ENCODE measurements around the gene TMEM167B.

The TMEM167B gene

DNA sequence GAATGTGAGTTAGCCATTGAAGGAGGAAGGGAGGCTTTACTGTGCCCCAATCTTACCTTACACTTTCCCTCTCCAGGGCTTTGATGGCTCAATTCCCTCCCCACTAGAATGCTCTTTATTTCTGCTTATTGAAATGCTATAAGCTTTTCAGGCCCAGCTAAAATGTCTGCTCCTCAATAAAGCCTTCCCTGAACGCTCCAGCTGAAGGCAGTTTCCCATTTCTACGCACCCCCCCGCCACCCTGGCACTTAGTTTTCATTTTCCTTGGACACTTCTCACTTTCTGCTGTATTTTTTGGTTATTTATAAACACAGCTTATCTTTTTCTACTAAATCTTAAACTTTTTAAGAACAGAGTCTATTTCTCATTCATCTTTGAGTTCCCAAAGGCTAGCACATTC lies 7.1 kb upstream of the TMEM167B start:
- no peak for DNase-seq (ENCODE audit: low spot score)

GRCh38 chr1:109083923-109084322 lies 6.6 kb upstream of the TMEM167B start:
- no peak for DNase-seq (ENCODE audit: low spot score)

- no peak for DNase-seq (ENCODE audit: low spot score)
These were observed 5.7 kb upstream of the TMEM167B start for GRCh38 chr1:109084563-109085517.

DNA sequence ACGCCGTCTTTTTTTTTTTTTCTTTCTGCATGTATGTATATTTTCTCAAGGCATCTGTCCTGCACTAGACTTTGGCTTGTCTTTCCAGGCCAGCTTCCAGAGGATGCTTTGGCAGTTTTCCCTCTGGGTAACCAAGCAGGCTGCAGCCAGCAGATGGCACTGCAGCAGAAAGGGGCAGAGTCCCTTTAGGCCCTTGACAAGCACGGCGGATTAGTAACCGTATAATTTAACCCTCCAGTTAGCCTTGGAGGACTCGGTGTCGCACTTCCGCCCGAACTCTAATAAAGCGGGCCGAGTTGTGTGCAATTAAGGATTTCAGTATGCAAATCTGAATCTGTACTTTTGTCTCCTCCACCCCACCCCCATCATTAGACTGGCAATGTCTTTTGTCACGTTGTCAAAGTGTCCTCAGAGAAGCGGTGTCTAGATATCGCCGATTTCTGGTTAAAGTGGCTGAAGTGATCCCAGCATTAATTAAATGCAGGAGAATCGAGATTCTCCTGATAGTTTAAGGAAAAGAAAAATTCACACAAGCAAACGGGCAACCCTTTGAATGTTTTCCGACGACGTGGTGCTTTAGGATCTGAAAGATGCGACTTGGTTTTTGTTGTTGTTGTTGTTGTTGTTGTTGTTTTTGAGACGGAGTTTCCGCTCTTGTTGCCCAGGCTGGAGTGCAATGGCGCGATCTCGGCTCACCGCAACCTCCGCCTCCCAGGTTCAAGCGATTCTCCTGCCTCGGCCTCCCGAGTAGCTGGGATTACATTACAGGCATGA lies 1.1 kb upstream of the TMEM167B start:
- DNase-seq (ENCODE audit: low spot score): peak; percentile 45

- peak; percentile 62 for DNase-seq (ENCODE audit: low spot score)
These were observed 694 bp downstream of the TMEM167B start for GRCh38 chr1:109091078-109091838.

DNA sequence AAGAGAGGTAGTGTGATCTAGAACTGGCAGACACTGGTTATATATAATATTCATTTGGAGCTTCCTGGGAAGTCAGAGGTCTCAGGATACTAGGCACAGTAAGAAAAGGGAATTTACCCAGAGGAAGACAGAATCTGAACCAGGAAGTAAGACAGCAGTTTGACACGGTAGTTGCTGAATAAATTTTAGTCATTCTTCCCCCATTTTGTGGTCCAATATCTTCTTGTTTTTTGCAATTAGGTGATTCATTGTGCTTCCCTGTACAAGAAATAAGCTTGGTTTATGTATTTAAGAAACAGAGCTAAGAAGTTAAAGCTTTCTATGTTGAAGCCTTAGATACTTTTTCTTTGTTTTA lies 1.3 kb downstream of the TMEM167B start:
- peak; percentile 13 for DNase-seq (ENCODE audit: low spot score)

- no peak for DNase-seq (ENCODE audit: low spot score)
These were observed 3.8 kb downstream of the TMEM167B start for GRCh38 chr1:109094377-109094803.

- no peak for DNase-seq (ENCODE audit: low spot score)
These were observed 4.3 kb downstream of the TMEM167B start for GRCh38 chr1:109094871-109095270.

DNA sequence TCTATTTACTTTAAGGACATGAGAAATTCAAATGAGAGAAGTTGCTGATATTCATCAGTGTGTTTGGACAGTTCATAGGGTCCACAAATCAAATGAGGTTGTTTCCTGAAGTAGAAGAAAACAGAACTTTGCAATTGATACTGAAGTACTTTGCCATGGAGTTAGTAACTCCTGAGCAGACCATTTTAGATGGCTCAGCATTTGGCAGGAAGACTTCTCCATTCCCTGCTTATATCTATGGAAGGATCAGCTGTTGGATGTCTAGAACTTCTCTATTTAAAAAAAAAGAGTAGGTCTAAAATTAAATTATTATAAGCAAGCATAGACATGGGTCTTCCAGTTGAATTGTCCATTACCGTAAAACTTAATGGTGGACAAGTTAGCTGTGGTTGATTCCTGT lies 5.1 kb downstream of the TMEM167B start:
- DNase-seq (ENCODE audit: low spot score): no peak

- DNase-seq (ENCODE audit: low spot score): no peak
These were observed 5.6 kb downstream of the TMEM167B start for GRCh38 chr1:109096120-109096519.

DNA sequence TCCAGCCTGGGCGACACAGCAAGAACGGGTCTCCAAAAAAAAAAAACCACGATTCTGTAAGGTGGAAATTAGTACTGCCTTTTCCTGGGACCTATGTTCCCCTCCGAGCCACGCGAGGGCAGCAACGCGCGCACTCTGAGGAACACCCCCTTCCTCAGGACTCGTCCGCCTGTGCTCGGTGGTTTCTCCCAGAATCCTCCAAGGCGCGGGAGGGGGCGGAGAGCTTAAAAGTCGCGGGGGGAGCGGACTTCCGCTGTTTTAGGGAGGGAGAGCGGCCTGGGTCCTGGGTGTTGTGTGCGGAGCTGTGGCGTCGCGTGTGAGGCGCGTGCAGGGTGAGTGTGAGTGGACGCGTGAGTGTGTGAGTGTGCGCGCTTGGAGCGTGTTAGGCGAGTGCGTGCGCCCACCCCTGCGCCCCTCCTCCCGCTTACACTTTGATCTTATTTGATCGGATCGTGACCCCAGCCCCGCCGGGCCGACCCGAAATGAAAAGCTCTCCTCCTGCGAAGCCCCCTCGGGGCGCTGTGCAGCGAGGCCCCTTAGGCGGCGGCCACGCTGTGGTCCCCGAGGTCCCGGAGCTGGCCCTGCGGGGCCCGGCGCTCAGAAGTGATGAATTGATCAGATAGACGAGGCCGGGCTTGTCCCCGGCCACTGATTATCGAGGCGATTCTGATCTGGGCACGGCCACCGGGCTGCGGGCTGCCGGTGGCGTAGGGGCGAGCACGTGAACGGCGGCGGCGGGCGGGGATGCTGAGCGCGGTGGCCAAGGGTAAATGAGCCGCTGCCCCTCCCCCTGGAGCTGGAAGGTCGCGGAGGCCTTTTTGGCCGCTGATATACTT lies 9.6 kb downstream of the TMEM167B start:
- peak; percentile 96 for DNase-seq (ENCODE audit: low spot score)

- DNase-seq (ENCODE audit: low spot score): no peak
These were observed 14.0 kb downstream of the TMEM167B start for GRCh38 chr1:109104364-109105151.

DNA sequence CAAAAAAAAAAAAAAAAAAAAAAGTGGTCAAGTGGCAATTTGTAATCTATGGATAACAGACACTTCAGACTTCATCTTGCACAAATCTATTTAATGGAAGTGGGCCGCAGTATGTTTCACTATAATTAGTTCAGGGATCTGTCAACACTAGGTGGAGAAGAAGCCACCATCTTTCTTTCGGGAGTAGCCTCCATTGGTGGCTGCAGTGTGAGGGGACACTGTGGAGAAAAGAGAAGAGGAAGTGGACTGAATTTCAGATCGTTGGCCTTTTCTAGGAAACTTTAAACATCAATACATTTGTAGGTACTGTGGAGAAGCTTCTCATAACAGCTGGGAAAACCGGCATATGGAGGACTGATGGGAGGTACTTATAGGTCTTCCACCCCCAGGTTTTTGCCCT lies 15.3 kb downstream of the TMEM167B start:
- DNase-seq (ENCODE audit: low spot score): no peak

DNA sequence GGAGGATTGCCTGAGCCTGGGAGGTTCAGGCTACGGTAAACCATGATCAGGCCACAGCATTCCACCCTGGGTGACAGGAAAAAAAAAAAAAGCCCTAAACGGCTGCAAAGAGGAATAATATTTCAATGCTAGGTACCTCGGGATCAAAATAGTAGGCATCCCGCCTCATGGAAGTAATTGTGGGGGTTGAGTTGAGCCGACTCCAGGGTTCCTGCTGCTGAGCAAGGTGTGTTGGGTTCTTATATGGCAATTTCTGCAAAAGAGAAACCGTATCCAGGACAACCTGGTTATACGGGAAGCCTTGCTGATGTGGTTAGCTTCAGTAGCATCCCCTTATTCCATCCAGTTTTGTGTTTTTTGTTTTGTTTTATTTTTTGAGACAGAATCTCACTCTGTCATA lies 17.2 kb downstream of the TMEM167B start:
- DNase-seq (ENCODE audit: low spot score): no peak

DNA sequence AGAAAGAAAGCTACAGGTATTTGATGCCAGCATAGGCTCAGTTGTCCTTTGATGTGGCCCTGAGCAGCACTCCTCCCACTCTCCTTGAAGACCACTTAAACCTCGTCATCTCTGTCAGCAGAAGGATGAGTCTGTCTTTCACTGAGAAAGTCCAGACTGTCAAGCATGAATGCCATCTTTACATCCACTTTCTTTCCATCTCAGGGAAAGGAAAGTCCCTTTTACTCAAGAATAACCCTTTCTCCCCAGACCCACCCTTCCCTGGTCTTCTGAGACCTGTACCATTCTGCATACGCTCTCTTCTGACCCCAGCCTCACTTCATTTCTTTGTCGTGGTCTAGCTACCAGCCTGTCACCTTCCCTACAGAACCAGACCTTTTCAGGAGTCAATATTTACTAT lies 19.3 kb downstream of the TMEM167B start:
- DNase-seq (ENCODE audit: low spot score): no peak

DNA sequence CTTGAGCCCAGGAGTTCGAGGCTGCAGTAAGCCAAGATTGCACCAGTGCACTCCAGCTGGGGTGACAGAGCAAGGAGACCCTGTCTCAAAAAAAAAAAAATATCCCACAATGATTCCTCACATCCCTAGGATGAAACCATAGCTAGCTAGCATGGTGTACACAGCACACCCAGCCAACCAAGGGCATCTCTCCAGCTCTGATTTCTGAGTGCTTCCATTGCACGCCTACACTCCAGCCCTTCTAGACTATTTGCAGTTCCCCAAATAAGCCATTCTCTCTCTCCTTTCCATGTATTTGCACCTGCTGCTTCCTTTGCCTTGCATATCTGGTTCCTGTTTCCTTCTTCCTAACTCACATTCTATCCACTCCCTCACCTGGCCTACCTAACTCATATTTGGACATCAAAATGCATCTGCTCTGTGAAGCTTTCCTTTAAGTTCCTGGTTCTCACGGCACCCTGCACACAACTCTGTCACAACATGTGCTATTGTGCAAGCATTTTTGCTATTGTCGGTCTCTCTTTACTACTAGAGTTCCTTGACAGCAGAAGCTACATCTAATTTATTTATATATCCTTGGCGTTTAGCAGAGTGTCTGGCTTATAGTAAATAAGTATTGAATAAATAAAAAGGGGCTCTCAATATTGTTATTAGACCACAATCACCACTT lies 21.0 kb downstream of the TMEM167B start:
- DNase-seq (ENCODE audit: low spot score): no peak

GRCh38 chr1:109112056-109112651 lies 21.6 kb downstream of the TMEM167B start:
- peak; percentile 51 for DNase-seq (ENCODE audit: low spot score)

- peak; percentile 94 for DNase-seq (ENCODE audit: low spot score)
These were observed 22.2 kb downstream of the TMEM167B start for GRCh38 chr1:109112652-109113285.

Data from AG20443 (cell line).